ENCODE data around the gene LEUTX. TPM values are rescaled to one million over a fixed set of nuclear protein-coding genes. Genes with fewer than 3 reads are reported as not detected.
A peak's percentile ranks its signal among the peaks of the same experiment; 100 is the strongest.

The LEUTX gene
- total RNA-seq, 1 experiment from 2014 or later, result not detected

DNA sequence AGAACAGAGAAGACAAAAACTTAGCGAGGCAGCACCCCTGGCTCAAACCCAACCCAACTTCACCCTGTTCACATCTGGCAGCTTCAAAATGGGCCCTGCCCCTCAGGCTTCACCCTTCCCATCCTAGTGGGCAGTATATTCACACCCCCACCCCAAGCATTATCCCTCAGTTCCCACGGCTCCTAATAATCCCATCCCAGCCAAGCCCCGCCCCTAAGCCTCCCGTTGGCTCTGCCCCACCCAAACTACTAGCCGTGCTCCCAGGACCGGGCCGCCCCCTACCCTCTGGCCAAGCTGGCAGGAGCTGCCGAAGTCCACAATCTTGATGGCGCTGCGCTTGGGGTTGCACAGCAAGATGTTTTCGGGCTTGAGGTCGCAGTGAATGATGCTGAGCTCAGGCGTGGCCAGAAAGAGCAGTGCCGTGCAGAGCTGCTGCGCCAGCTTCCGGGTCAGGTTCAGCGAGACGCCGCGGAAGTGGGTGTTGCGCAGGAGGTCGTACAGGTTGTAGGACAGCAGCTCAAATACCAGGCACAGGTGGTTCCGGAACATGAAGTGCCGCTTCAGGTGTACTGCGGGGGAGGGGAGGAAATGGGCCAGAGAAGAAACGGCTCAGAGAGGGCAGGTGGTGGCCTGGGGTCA lies 49.5 kb downstream of the LEUTX start:
- no peak overlapping the region for H2BK20ac ChIP-seq (ENCODE audit: low read depth, low read length, poor library complexity, severe bottlenecking)
- H3K79me1 ChIP-seq (ENCODE audit: insufficient read depth, low read depth, low read length, poor library complexity, severe bottlenecking), result no peaks in the 10 kb centered on the region
- Mint-ChIP-seq H3K27me3 (ENCODE audit: low read depth) (no peaks in the 10 kb centered on the region), H3K9me3 (no peaks in the 10 kb centered on the region), H3K4me3 (no peak overlapping the region; a peak in 1 of 5 replicates), H3K36me3 (ENCODE audit: insufficient read depth in 1 of 3, low read depth in 3 of 3) (peaks cover 15 to 47% (median 38%) of the 10 kb centered on the region in 3 experiments), H3K4me1 (peaks cover 15 to 16% of the 10 kb centered on the region in 2 experiments), H3K27ac (peak overlapping the region in 1 of 3 experiments; percentile 65; a peak in 2 of 7 replicates)
- H3K4me2 ChIP-seq (ENCODE audit: insufficient read depth, insufficient read length, low read length), result no peak overlapping the region
- H3K79me2 ChIP-seq (ENCODE audit: insufficient read depth, low read length), result no peaks in the 10 kb centered on the region
- no peak overlapping the region for H4K91ac ChIP-seq (ENCODE audit: insufficient read length, low read depth, low read length)
- H3K56ac ChIP-seq (ENCODE audit: insufficient read length, low read depth, low read length), result no peak overlapping the region
- no peak overlapping the region for H3K14ac ChIP-seq (ENCODE audit: insufficient read depth, low read length)
- H2BK120ac ChIP-seq (ENCODE audit: low read depth, low read length, poor library complexity, severe bottlenecking), result no peak overlapping the region
- H3K27me3 ChIP-seq (ENCODE audit: insufficient read depth, low read length), result no peaks in the 10 kb centered on the region
- no peaks in the 10 kb centered on the region for H3K9me3 ChIP-seq (ENCODE audit: control insufficient read depth, low read depth, low read length)
- no peak overlapping the region for H3T11ph ChIP-seq (ENCODE audit: low read length)
- H3K4ac ChIP-seq (ENCODE audit: low read depth, low read length), result no peak overlapping the region
- no peaks in the 10 kb centered on the region for H4K20me1 ChIP-seq (ENCODE audit: control insufficient read depth, insufficient read depth, insufficient read length)
- H3K23me2 ChIP-seq (ENCODE audit: insufficient read length, low read depth, low read length, poor library complexity, severe bottlenecking), result peaks cover 8% of the 10 kb centered on the region
- H4K5ac ChIP-seq (ENCODE audit: insufficient read length, low read depth, low read length), result no peak overlapping the region
- H2AFZ ChIP-seq (ENCODE audit: low read length), result no peak overlapping the region
- no peak overlapping the region for H3K18ac ChIP-seq (ENCODE audit: insufficient read length, low read depth, low read length)
- no peak for DNase-seq
- no peak overlapping the region for H3K9ac ChIP-seq (ENCODE audit: extremely low read depth, insufficient read length, low read length)
- H3K27ac ChIP-seq (ENCODE audit: insufficient read length, low read depth, low read length), result no peak overlapping the region
- no peak overlapping the region for H2BK15ac ChIP-seq (ENCODE audit: low read depth, low read length)
- no CpG with 5 or more reads among the region's 26 CpGs for WGBS (ENCODE audit: extremely low coverage, insufficient read length, low lambda C conversion rate)
- H4K8ac ChIP-seq (replicated peaks; ENCODE audit: insufficient read length, low read depth, low read length), result no peak overlapping the region
- no peak overlapping the region for H2AK5ac ChIP-seq (ENCODE audit: insufficient read length, low read length)
- TF ChIP-seq, protein P1, sequence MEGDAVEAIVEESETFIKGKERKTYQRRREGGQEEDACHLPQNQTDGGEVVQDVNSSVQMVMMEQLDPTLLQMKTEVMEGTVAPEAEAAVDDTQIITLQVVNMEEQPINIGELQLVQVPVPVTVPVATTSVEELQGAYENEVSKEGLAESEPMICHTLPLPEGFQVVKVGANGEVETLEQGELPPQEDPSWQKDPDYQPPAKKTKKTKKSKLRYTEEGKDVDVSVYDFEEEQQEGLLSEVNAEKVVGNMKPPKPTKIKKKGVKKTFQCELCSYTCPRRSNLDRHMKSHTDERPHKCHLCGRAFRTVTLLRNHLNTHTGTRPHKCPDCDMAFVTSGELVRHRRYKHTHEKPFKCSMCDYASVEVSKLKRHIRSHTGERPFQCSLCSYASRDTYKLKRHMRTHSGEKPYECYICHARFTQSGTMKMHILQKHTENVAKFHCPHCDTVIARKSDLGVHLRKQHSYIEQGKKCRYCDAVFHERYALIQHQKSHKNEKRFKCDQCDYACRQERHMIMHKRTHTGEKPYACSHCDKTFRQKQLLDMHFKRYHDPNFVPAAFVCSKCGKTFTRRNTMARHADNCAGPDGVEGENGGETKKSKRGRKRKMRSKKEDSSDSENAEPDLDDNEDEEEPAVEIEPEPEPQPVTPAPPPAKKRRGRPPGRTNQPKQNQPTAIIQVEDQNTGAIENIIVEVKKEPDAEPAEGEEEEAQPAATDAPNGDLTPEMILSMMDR (conservative IDR thresholded peaks at IDR 0.05), result no peak
- no peak overlapping the region for H3K23ac ChIP-seq (ENCODE audit: insufficient read length, low read depth, low read length)
- no peaks in the 10 kb centered on the region for H3K4me1 ChIP-seq (ENCODE audit: insufficient read depth, low read length)
- no peak overlapping the region for H2BK12ac ChIP-seq (ENCODE audit: insufficient read length, low read depth, low read length)
- no peak overlapping the region for H2BK5ac ChIP-seq (ENCODE audit: insufficient read length, low read length)

Data from H9 (cell line).